CD14-positive monocyte (primary cell): ENCODE results near the gene NDUFAF8. TPM values are rescaled to one million over a fixed set of nuclear protein-coding genes. Genes with fewer than 3 reads are reported as not detected.

Experiments
- DNase-seq, 3 donors: peaks; one replicate each; pipeline ENCODE4 v3.0.0-alpha.2; 2011 to 2022
- H2AFZ ChIP-seq: 2 replicates; pipeline ENCODE4 v1.6.0; 2012; ENCODE audit warnings: mild to moderate bottlenecking, low read depth, low read length, inconsistent platforms; ENCODE audit not compliant: insufficient read depth, poor library complexity, severe bottlenecking
- H3K27ac ChIP-seq, 2 donors: 1 replicate in 1 of 2; 2 replicates in 1 of 2; pipeline ENCODE4 v1.5.1; 2012 to 2013; ENCODE audit warnings: low read length in 2 of 2, control low read depth in 1 of 2, inconsistent platforms in 1 of 2, low read depth in 1 of 2, mild to moderate bottlenecking in 1 of 2
- H3K27me3 ChIP-seq, 2 donors: one replicate each; pipeline versions ENCODE4 v1.6.0 to v1.6.1; 2011 to 2013; ENCODE audit warnings: low read length in 2 of 2; ENCODE audit not compliant: control insufficient read depth in 2 of 2, insufficient read depth in 2 of 2
- H3K36me3 ChIP-seq, 2 donors: replicated peaks in 1 of 2; 1 replicate in 1 of 2; 2 replicates in 1 of 2; pipeline versions ENCODE4 v1.5.1 to v1.6.1; 2012 to 2013; ENCODE audit warnings: low read length in 2 of 2, control low read depth in 1 of 2, inconsistent platforms in 1 of 2, mild to moderate bottlenecking in 1 of 2; ENCODE audit not compliant: insufficient read depth in 2 of 2, control insufficient read depth in 1 of 2
- H3K4me1 ChIP-seq, 2 donors: 1 replicate in 1 of 2; 2 replicates in 1 of 2; pipeline versions ENCODE4 v1.5.1 to v1.6.1; 2012 to 2013; ENCODE audit warnings: low read length in 2 of 2, control low read depth in 1 of 2, inconsistent platforms in 1 of 2, mild to moderate bottlenecking in 1 of 2, moderate library complexity in 1 of 2; ENCODE audit not compliant: insufficient read depth in 2 of 2, control insufficient read depth in 1 of 2
- H3K4me2 ChIP-seq: replicated peaks from 2 replicates; pipeline ENCODE3; 2012; ENCODE audit warnings: low read length, moderate library complexity, mild to moderate bottlenecking; ENCODE audit not compliant: poor library complexity, severe bottlenecking; ENCODE audit errors: extremely low read depth
- H3K4me3 ChIP-seq, 3 experiments: fragments of 200-600 bp in 1 of 3; sonication (generic) in 1 of 3; replicated peaks in 1 of 3; 1 replicate in 2 of 3; 2 replicates in 1 of 3; pipeline ENCODE4 v1.5.1; 2011 to 2013; ENCODE audit warnings: low read length in 3 of 3, mild to moderate bottlenecking in 3 of 3, control low read depth in 2 of 3, low read depth in 2 of 3, inconsistent platforms in 1 of 3, moderate library complexity in 1 of 3
- H3K79me2 ChIP-seq: 2 replicates; pipeline ENCODE4 v1.6.0; 2012; ENCODE audit warnings: mild to moderate bottlenecking, control low read depth, inconsistent platforms, low read length, moderate library complexity; ENCODE audit not compliant: insufficient read depth
- H3K9ac ChIP-seq: 2 replicates; pipeline ENCODE4 v1.6.0; 2017; ENCODE audit warnings: low read length, mild to moderate bottlenecking; ENCODE audit not compliant: insufficient read depth, poor library complexity, severe bottlenecking
- H3K9me3 ChIP-seq, 2 donors: replicated peaks in 1 of 2; 1 replicate in 1 of 2; 2 replicates in 1 of 2; pipeline versions ENCODE4 v1.5.1 to v1.6.1; 2012 to 2013; ENCODE audit warnings: low read length in 2 of 2, control low read depth in 1 of 2; ENCODE audit not compliant: control insufficient read depth in 1 of 2, insufficient read depth in 1 of 2
- H4K20me1 ChIP-seq: 2 replicates; pipeline ENCODE4 v1.6.0; 2012; ENCODE audit warnings: mild to moderate bottlenecking, low read length, control low read depth, moderate library complexity; ENCODE audit not compliant: insufficient read depth
- H3K27ac Mint-ChIP-seq, 7 donors: one replicate each; pipeline ENCODE4 v1.8.0; 2020; ENCODE audit warnings: mild to moderate bottlenecking in 7 of 7, mixed read lengths in 7 of 7, moderate library complexity in 6 of 7, inconsistent platforms in 2 of 7
- H3K27me3 Mint-ChIP-seq, 3 donors: one replicate each; pipeline ENCODE4 v1.8.0; 2021 to 2022; ENCODE audit warnings: low read depth in 3 of 3, mild to moderate bottlenecking in 3 of 3, mixed read lengths in 3 of 3, moderate library complexity in 3 of 3, inconsistent platforms in 1 of 3
- H3K36me3 Mint-ChIP-seq, 2 donors: one replicate each; pipeline ENCODE4 v1.8.0; 2020; ENCODE audit warnings: mixed read lengths in 2 of 2, inconsistent platforms in 1 of 2, mild to moderate bottlenecking in 1 of 2
- H3K4me1 Mint-ChIP-seq: one replicate; pipeline ENCODE4 v1.8.0; 2020; ENCODE audit warnings: mild to moderate bottlenecking, mixed read lengths
- H3K4me3 Mint-ChIP-seq, 2 donors: one replicate each; pipeline ENCODE4 v1.8.0; 2020; ENCODE audit warnings: mild to moderate bottlenecking in 2 of 2, mixed read lengths in 2 of 2, moderate library complexity in 1 of 2
- H3K9me3 Mint-ChIP-seq, 7 donors: one replicate each; pipeline ENCODE4 v1.8.0; 2020 to 2022; ENCODE audit warnings: mixed read lengths in 7 of 7, mild to moderate bottlenecking in 6 of 7, moderate library complexity in 6 of 7, inconsistent platforms in 2 of 7
- CTCF ChIP-seq: fragments of 200-600 bp; IDR thresholded peaks from one replicate; pipeline ENCODE4 v1.8.0; 2022; ENCODE audit warnings: antibody characterized with exemption, mild to moderate bottlenecking
- WGBS: methylation state at CpG from one replicate; pipeline ENCODE4 v1.1.5; 2013; ENCODE audit warnings: missing lambda C conversion rate; ENCODE audit not compliant: insufficient coverage; 5-methylcytosine and 5-hydroxymethylcytosine counted together
- intact Hi-C, 2 donors: fragments of 100-400 bp; cut with micrococcal nuclease; formaldehyde crosslinking; loops; one replicate each; pipeline versions ENCODE4 v1.15.0 to v1.15.1; 2023
- polyA plus RNA-seq, 3 donors: library from polyadenylated mRNA; depleted of rRNA in 1 of 3; unstranded in 2 of 3; stranded (reverse) in 1 of 3; fragments of 300-500 nt in 2 of 3; fragments of >200 nt in 1 of 3; fragmentation: Illumina TruSeq in 2 of 3; gene quantifications; 1 replicate in 2 of 3; 2 replicates in 1 of 3; pipeline ENCODE4 v1.2.3, GENCODE V29; 2012 to 2021

NDUFAF8 gene
- polyA plus RNA-seq, 3 donors: 27.0 to 61.3 (median 41.0) TPM

GRCh38 chr17:81232616-81233241, 6.4 kb upstream of the NDUFAF8 start:
- Histone ChIP-seq H4K20me1 (peaks cover 60% of the 10 kb centered on the region), H3K79me2 (peaks cover 37% of the 10 kb centered on the region), H3K36me3 (peaks cover 61 to 74% of the 10 kb centered on the region in 2 donors), H3K27ac (no peak overlapping the region), H2AFZ (no peak overlapping the region), H3K4me1 (peaks cover 30 to 38% of the 10 kb centered on the region in 2 donors), H3K4me2 (no peak overlapping the region), H3K9me3 (no peaks in the 10 kb centered on the region), H3K27me3 (no peaks in the 10 kb centered on the region), H3K9ac (no peak overlapping the region), H3K4me3 (no peak overlapping the region)
- Mint-ChIP-seq H3K36me3 (peaks cover 35 to 74% of the 10 kb centered on the region in 2 donors), H3K4me3 (no peak overlapping the region), H3K27ac (no peak overlapping the region), H3K27me3 (no peaks in the 10 kb centered on the region), H3K4me1 (peaks cover 40% of the 10 kb centered on the region), H3K9me3 (peaks cover 0 to 1% (median 0%) of the 10 kb centered on the region in 7 donors)
- intact Hi-C loops: no loop called here
- no peak for DNase-seq
- WGBS: 97% methylated on average over 17 of the region's 19 CpGs
- TF ChIP-seq CTCF: no peak

- Histone ChIP-seq H3K27ac (no peak overlapping the region), H3K9ac (no peak overlapping the region), H3K27me3 (no peaks in the 10 kb centered on the region), H3K79me2 (peaks cover 43% of the 10 kb centered on the region), H3K9me3 (no peaks in the 10 kb centered on the region), H4K20me1 (peaks cover 66% of the 10 kb centered on the region), H3K4me2 (no peak overlapping the region), H3K4me3 (no peak overlapping the region), H3K4me1 (peaks cover 30 to 38% of the 10 kb centered on the region in 2 donors), H3K36me3 (peaks cover 61 to 74% of the 10 kb centered on the region in 2 donors), H2AFZ (no peak overlapping the region)
- no peak for DNase-seq
- Mint-ChIP-seq H3K9me3 (peaks cover 0 to 1% (median 0%) of the 10 kb centered on the region in 7 donors), H3K36me3 (peaks cover 35 to 74% of the 10 kb centered on the region in 2 donors), H3K27me3 (no peaks in the 10 kb centered on the region), H3K4me3 (no peak overlapping the region), H3K27ac (no peak overlapping the region), H3K4me1 (peaks cover 39% of the 10 kb centered on the region)
- WGBS: 97% methylated on average over 14 of the region's 17 CpGs
- intact Hi-C loops: no loop called here
- no peak for TF ChIP-seq CTCF
Measured at GRCh38 chr17:81233316-81233715, 5.8 kb upstream of the NDUFAF8 start.
